Caco-2 (cell line): ENCODE data around the gene KLHL15. TPM values are rescaled to one million over a fixed set of nuclear protein-coding genes. Genes with fewer than 3 reads are reported as not detected.

Source experiments
- BruUV-seq: library from RNA; stranded (reverse); fragments of 400-500 nt; replicated peaks from 2 replicates; lab custom pipeline; 2021; lab: Mats Ljungman, UMichigan
- CTCF ChIA-PET: fragments of 300-600 bp; sonication (Branson Sonifier 250); formaldehyde crosslinking; loops from one replicate; lab custom pipeline; 2022; ENCODE audit warnings: antibody characterized with exemption; lab: Charles Lee
- POLR2A ChIA-PET: fragments of 300-600 bp; sonication (Branson Sonifier 250); formaldehyde crosslinking; loops from one replicate; lab custom pipeline; 2022; ENCODE audit warnings: antibody characterized with exemption; lab: Charles Lee
- DNase-seq, 2 experiments: peaks; one replicate each; pipeline versions ENCODE4 v3.0.0 to v3.0.0-alpha.2; 2020 to 2022
- H3K27me3 ChIP-seq: replicated peaks from 2 replicates; pipeline ENCODE4 v1.6.0; 2011; ENCODE audit warnings: low read length; ENCODE audit not compliant: control insufficient read depth, insufficient read depth
- H3K36me3 ChIP-seq: 2 replicates; pipeline ENCODE4 v1.5.1; 2011; ENCODE audit warnings: low read length; ENCODE audit not compliant: control insufficient read depth, insufficient read depth
- H3K4me1 ChIP-seq: fragments of 250-450 bp; sonication (Bioruptor Pico); 2 replicates; pipeline ENCODE4 v1.5.1; 2020; ENCODE audit warnings: mild to moderate bottlenecking
- H3K4me3 ChIP-seq: 2 replicates; pipeline ENCODE4 v1.5.1; 2011; ENCODE audit warnings: low read depth, mild to moderate bottlenecking, control low read depth, low read length
- H3K9me3 ChIP-seq: fragments of 250-450 bp; sonication (Bioruptor Pico); 2 replicates; pipeline ENCODE4 v1.5.1; 2020; ENCODE audit warnings: mild to moderate bottlenecking, moderate library complexity
- H3K27ac Mint-ChIP-seq: one replicate; pipeline ENCODE4 v1.8.0; 2022; ENCODE audit warnings: mixed read lengths; ENCODE audit not compliant: unreplicated experiment
- H3K27me3 Mint-ChIP-seq: one replicate; pipeline ENCODE4 v1.8.0; 2022; ENCODE audit warnings: mixed read lengths; ENCODE audit not compliant: insufficient read depth, unreplicated experiment
- H3K36me3 Mint-ChIP-seq: one replicate; pipeline ENCODE4 v1.8.0; 2022; ENCODE audit warnings: mild to moderate bottlenecking, mixed read lengths; ENCODE audit not compliant: insufficient read depth, unreplicated experiment
- H3K4me1 Mint-ChIP-seq: one replicate; pipeline ENCODE4 v1.8.0; 2022; ENCODE audit warnings: low read depth, mixed read lengths; ENCODE audit not compliant: unreplicated experiment
- H3K4me3 Mint-ChIP-seq: one replicate; pipeline ENCODE4 v1.8.0; 2022; ENCODE audit warnings: mild to moderate bottlenecking, moderate library complexity, mixed read lengths; ENCODE audit not compliant: unreplicated experiment
- H3K9me3 Mint-ChIP-seq: one replicate; pipeline ENCODE4 v1.8.0; 2022; ENCODE audit warnings: mixed read lengths; ENCODE audit not compliant: unreplicated experiment
- CTCF ChIP-seq, 2 experiments: fragments of 200-600 bp in 1 of 2; IDR thresholded peaks; 1 replicate in 1 of 2; 2 replicates in 1 of 2; pipeline versions ENCODE4 v1.5.1 to v1.8.0; 2011 to 2022; ENCODE audit warnings: antibody characterized with exemption in 1 of 2, control low read depth in 1 of 2, inconsistent platforms in 1 of 2, low read depth in 1 of 2, low read length in 1 of 2, mild to moderate bottlenecking in 1 of 2, moderate library complexity in 1 of 2; ENCODE audit not compliant: insufficient read depth in 1 of 2, severe bottlenecking in 1 of 2, unreplicated experiment in 1 of 2
- intact Hi-C: fragments of 100-400 bp; cut with micrococcal nuclease; formaldehyde crosslinking; loops from one replicate; pipeline ENCODE4 v1.10.0; 2022; ENCODE audit not compliant: unreplicated experiment
- total RNA-seq: library from RNA; stranded (reverse); gene quantifications from 2 replicates; pipeline ENCODE4 v1.2.3, GENCODE V29; 2022

KLHL15 gene
- total RNA-seq, 1 experiment from 2014 or later: 7.4 TPM

- Mint-ChIP-seq H3K4me3 (no peak overlapping the region), H3K36me3 (no peaks in the 10 kb centered on the region), H3K4me1 (no peaks in the 10 kb centered on the region), H3K27ac (no peak overlapping the region), H3K27me3 (peaks cover 3% of the 10 kb centered on the region), H3K9me3 (no peaks in the 10 kb centered on the region)
- ChIA-PET CTCF (no interaction called here), POLR2A (no interaction called here)
- Histone ChIP-seq H3K4me1 (no peaks in the 10 kb centered on the region), H3K36me3 (no peaks in the 10 kb centered on the region), H3K9me3 (no peaks in the 10 kb centered on the region), H3K27me3 (no peaks in the 10 kb centered on the region), H3K4me3 (no peak overlapping the region)
- intact Hi-C loops: no loop called here
- DNase-seq: no peak
- no peak for TF ChIP-seq CTCF (IDR thresholded peaks at IDR 0.05; ENCODE audit: insufficient read depth in 1 of 2, low read depth in 1 of 2, low read length in 1 of 2, severe bottlenecking in 1 of 2, unreplicated experiment in 1 of 2)
- BruUV-seq: no TSS peak
Measured at GRCh38 chrX:23944234-23944633, 82.8 kb downstream of the KLHL15 start.

DNA sequence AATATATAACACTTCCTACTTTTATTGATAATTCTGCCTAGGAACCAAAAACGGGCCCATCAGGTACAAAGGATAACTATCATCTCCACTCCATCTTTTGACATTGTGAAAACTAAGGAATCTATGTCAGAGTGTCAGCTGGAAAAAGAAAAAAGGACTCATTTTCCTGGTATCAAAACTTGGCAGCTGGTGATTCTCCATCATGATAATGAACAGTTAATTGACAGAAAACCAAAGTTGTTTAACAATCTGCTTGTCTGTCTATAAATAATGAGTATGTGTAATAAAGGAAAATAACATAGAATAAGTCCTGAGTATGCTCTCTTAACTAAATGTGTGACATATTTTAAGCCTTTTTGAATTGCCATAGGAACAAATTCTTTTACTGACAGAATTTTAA is 87.8 kb downstream of the KLHL15 start:
- no peaks in the 10 kb centered on the region for H3K9me3 Mint-ChIP-seq
- TF ChIP-seq CTCF (IDR thresholded peaks at IDR 0.05; ENCODE audit: insufficient read depth in 1 of 2, low read depth in 1 of 2, low read length in 1 of 2, severe bottlenecking in 1 of 2, unreplicated experiment in 1 of 2): no peak
- no peak overlapping the region for H3K27ac Mint-ChIP-seq
- no peaks in the 10 kb centered on the region for H3K36me3 ChIP-seq
- no peak overlapping the region for H3K4me3 Mint-ChIP-seq
- no peaks in the 10 kb centered on the region for H3K4me1 Mint-ChIP-seq
- H3K9me3 ChIP-seq: no peaks in the 10 kb centered on the region
- no peak overlapping the region for H3K4me3 ChIP-seq
- no peaks in the 10 kb centered on the region for H3K27me3 ChIP-seq
- H3K4me1 ChIP-seq: no peaks in the 10 kb centered on the region
- CTCF ChIA-PET: no interaction called here
- DNase-seq: no peak
- POLR2A ChIA-PET: no interaction called here
- BruUV-seq: no TSS peak
- no peaks in the 10 kb centered on the region for H3K36me3 Mint-ChIP-seq
- intact Hi-C loops: loop anchor here (10.0 kb wide), 1 partner anchor 86 kb away; the partner anchor contains the start of gene KLHL15
- peaks cover 3% of the 10 kb centered on the region for H3K27me3 Mint-ChIP-seq

DNA sequence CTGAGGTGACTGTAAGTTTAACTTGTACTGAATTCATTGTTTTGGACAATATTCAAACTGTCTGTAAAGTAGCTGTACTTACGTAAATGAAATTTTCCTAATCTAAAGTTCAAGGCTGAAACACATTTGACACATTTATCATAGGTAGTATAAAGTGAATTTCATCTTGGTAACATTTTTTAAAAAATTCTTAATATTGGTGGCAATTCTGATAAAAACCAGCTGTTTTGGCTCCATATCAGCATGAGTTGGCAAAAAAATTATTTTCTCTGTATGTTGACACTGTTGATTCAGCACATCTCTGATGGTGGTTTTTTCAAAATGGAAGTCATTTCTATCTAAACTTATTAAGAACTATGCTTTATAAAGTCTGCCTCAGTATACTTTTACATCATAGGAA is 88.3 kb downstream of the KLHL15 start:
- H3K36me3 ChIP-seq: no peaks in the 10 kb centered on the region
- BruUV-seq: no TSS peak
- ChIA-PET CTCF (no interaction called here), POLR2A (no interaction called here)
- no peaks in the 10 kb centered on the region for H3K36me3 Mint-ChIP-seq
- no peaks in the 10 kb centered on the region for H3K9me3 ChIP-seq
- H3K27ac Mint-ChIP-seq: no peak overlapping the region
- H3K4me3 Mint-ChIP-seq: no peak overlapping the region
- no peak for TF ChIP-seq CTCF (IDR thresholded peaks at IDR 0.05; ENCODE audit: insufficient read depth in 1 of 2, low read depth in 1 of 2, low read length in 1 of 2, severe bottlenecking in 1 of 2, unreplicated experiment in 1 of 2)
- no peaks in the 10 kb centered on the region for H3K4me1 ChIP-seq
- H3K27me3 Mint-ChIP-seq: peaks cover 3% of the 10 kb centered on the region
- H3K4me3 ChIP-seq: no peak overlapping the region
- H3K9me3 Mint-ChIP-seq: no peaks in the 10 kb centered on the region
- H3K27me3 ChIP-seq: no peaks in the 10 kb centered on the region
- no peaks in the 10 kb centered on the region for H3K4me1 Mint-ChIP-seq
- DNase-seq: no peak
- intact Hi-C loops: loop anchor here (10.0 kb wide), 1 partner anchor 86 kb away; the partner anchor contains the start of gene KLHL15
